Stimulated activated naive CD4-positive, alpha-beta T cell treated with Interleukin-2 at 50 U/mL for 16 hours (primary cell): ENCODE measurements around the gene TMCC1.

ENCODE experiments used
- DNase-seq: peaks from one replicate; lab custom pipeline; 2025; lab: John Stamatoyannopoulos, UW

TMCC1 gene

DNA sequence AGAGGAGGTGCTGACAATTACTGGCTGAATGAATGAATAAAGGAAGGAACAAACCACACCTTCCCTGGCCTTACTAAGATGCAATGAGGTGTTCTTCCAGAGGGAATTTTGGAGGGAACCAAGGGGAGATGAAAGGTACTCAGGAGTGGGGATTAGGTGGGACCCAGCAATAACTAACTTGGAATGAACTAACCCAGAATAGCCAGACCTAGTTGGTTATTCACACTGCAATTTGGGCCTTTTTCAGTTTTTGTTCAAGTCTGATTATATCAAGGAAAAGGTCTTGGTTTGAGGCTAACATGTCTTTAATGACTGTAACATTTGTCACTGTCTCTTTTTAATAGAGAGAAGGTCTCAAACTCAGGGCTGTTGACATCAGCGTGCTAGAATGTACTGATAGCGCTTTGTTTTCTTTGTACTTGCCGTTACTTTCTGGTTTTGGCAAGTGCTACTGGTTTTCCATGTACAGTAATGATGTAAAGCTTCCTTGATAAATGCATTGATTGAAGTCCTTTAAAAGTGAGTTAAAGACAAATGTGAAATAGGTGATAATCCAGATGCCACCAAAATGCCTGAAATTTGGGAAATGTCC is 283.8 kb downstream of the TMCC1 start:
- DNase-seq, result no peak

GRCh38 chr3:129608936-129609590 is 284.4 kb downstream of the TMCC1 start:
- DNase-seq, result no peak

DNA sequence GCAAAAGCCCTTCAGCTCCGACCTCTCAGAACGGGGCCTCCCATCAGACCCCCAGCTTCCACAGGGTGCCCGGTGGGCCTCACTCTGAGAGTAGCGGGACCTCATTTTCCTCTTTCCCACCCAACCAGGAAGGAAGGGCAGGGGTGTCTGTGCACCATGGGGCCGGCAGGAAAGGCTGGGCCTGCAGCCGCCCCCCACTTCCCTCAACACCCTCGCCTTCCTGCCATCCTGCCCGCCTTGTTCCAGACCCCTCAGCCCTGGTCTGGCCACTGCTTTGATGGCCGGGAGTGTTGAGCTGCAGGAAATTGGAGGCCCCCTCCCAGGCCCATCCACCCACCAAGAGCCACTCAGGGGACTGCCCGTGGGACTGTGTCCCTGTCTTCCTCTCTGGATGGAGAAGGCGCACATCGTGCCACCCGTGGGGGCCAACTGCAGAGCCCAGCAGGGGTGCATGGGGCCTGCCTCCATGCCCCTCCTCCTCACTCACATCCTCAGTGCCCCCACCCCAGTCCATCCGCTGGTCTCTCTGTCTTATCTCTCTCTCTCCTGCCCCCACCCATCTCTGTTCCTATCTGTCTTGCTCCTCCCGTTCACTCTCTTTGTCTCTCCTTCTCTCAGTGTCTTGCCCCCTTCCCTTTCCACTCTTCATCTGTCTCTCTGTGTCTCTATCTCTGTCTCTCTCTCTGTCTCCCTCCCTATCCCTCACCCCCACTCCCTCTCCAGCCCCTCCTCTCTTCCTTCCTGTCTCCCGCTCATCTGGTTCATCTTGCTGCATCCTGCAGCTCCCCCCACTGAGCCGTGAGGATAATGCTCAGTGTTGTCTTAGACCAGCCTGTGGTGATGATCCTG is 285.2 kb downstream of the TMCC1 start:
- no peak for DNase-seq

DNA sequence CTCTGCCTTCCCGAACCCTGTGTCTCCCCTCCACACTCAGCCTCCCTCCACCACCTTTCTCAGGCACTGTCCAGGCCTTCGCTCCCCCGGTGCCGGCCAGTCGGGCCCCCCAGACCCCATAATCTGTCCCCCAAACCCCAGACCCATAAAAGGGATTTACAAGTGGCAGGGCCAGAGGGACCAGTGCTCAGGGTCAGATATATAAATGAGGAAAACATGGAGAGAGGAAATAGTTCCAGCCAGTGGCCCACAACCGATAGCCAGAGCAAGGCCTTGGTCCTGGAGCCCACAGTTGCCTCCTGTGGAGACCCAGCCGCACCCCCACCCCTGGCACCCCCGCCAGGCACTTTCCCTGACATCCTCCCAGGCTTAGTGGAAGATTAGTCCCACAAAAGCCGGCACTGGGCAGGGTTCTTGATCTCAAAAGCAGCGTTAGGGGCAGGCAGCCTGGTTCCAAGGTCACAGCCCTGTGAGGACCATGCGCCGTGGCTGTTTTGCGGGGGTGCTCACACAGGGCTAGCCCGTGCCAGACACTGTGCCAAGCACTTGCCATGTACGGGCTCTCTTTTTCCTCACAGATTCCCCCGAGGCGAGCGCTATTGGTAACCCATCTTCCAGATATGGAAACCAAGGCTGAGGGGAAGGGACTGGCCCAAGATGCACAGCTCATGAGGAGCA is 286.0 kb downstream of the TMCC1 start:
- DNase-seq, result no peak

DNA sequence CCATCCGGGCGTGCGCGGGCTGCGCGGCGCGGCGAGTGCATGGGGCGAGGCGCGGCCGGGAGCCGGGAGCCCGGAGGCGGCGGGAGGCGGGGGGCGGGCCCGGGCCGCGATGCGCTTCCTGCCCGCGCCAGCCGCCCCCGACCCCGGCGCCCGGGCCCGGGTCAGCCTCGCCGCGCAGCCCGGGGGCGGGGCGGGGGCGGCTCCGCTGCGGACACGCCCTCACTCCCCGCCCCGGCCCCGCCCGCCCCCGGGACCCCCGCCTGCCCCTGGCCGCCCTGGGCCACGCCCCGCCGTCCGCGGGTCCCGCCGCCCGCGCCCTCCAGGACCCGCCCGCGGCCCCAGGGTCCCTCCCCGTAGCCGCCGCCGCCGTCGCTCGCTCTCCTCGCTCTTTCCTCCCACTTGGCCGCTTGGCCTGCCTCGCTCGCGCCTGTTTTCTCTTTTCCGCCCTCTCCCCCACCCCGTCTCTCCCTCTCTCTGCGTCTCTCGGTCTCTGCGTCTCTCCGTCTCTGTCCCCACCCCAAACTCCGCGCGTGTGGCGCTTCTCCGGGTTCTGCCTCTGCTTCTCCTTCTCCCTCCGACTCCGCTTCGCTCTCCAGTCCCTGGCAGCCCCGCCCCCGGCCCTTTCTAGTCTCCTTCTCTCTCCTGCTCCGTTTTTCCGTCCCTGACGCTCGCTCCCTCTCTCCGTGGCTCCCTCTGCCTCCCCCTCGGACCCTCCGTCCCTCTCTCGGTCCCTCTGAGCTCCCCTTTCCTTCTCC is 286.7 kb downstream of the TMCC1 start, which contains the start of gene PLXND1:
Gene PLXND1, minus strand, starts transcription at position 41 of the 755 bp plus-strand sequence. Its CDS starts 37 bp downstream, at position 4.
- peak; percentile 46 for DNase-seq

DNA sequence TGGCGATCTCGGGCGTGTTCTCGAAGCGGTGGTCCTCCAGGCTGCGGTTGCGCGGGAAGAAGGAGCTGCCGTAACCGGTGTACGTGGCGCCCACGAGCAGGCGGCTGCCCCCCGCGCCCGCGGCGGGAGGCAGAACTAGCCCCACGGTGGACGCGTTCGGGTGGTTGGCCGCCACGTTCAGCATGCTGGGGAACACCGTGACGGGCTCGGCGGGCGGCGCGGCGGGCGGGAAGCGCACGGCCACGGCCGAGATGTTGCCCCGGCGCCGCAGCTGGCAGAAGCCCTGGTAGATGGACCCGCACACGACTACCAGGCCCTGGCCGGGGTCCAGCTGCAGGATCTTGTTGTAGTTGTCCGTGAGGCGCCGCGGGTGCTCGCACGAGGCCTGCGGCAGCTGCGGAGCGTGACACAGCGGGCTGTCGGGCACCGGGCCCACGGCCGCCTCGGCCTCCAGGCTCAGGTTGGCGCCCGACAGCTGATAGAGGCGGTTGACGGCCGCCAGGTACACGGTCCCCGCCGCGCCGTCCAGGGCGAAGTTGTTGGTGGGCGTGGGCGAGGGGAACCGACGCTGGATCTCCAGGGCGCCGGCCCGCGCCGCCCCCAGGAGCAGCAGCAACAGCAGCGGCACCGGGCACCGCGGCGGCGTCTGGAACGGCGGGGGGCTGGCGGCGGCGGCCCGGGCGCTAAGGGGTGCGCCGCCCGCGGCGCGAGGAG is 287.4 kb downstream of the TMCC1 start:
- DNase-seq, result no peak

- peak; percentile 46 for DNase-seq
Observed at GRCh38 chr3:129605203-129605921, 288.1 kb downstream of the TMCC1 start.

DNA sequence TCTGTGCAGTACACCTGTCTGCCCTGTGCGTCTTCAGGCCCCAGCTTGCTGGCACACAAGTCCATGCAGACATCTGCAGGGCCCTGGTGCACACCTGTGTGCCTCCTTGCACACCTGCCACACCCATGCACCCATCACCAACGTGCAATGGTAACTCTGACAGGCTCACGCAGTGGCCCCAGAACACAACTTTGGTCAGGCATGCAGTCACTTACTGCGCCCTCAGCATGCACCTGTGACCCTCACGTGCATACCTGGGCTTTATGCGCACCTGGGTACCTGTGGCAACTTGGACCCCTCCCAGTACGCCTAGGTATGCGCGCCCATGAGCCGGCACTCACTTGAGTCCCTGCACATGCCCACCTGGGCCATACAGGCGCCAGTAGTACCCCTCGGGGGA is 288.7 kb downstream of the TMCC1 start:
- DNase-seq, result no peak

- no peak for DNase-seq
Observed at GRCh38 chr3:129603991-129604749, 289.3 kb downstream of the TMCC1 start.

- no peak for DNase-seq
Observed at GRCh38 chr3:129603561-129603942, 290.0 kb downstream of the TMCC1 start.

- DNase-seq, result no peak
Observed at GRCh38 chr3:129602730-129603560, 290.6 kb downstream of the TMCC1 start.

DNA sequence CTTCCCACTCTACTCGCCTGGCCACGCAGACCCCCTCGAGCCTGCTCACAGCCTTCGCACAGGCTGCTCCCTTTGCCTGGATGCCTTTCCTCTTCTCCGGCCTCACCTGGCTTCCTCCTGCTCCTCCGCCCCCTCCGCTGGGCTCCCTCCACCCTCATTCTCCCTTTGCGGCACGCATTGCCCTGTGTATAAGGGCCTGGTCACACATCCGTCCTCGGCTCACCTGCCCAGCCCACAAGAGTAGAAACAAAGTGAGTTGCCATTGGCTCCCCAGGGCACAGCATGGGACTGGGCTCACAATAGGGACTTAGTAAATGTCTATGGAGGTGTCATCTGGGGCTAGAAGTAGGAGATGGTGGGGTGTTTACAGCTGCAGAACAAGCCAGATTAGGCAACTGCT is 291.2 kb downstream of the TMCC1 start:
- DNase-seq, result no peak

- DNase-seq, result no peak
Observed at GRCh38 chr3:129601713-129602112, 291.8 kb downstream of the TMCC1 start.

DNA sequence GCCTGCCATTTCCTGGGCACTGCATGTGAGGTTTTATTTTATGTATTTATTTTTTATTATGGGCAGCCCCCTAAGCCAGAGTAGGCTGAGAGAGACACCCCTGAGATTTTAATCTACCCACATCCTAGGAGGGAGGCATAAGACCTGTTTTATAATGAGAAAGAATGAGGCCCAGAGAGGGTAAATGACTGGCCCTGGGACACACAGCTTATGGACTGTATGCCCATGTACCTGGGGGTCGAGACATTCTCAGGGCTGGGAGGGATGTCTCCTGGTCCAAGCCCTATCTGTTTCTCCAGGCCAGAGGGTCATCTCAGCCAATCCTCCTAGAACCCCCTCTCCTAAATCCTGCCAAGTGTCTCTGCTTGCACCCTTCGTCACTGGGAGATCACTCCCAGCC is 293.2 kb downstream of the TMCC1 start:
- DNase-seq, result no peak

GRCh38 chr3:129599607-129600006 is 293.9 kb downstream of the TMCC1 start:
- no peak for DNase-seq

GRCh38 chr3:129599073-129599472 is 294.4 kb downstream of the TMCC1 start:
- no peak for DNase-seq

DNA sequence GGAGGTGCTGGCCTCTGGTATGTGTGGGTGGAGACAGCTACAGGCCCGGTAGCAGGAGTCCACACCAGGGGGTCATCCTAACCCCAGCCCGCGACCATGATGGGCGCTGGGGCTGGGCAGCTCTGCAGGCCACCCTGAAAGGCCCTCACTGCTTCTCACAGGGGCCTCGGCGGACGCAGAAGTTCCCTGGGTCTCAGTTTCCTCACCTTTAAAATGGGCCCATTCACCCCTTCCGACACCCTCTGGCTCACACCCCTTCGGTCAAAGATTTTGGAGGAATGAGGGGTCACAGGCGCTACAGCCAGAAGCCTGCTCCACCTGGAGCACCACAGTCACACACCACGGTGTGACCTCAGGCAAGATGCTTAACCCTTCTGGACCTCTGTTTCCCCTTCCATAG is 295.0 kb downstream of the TMCC1 start:
- no peak for DNase-seq

DNA sequence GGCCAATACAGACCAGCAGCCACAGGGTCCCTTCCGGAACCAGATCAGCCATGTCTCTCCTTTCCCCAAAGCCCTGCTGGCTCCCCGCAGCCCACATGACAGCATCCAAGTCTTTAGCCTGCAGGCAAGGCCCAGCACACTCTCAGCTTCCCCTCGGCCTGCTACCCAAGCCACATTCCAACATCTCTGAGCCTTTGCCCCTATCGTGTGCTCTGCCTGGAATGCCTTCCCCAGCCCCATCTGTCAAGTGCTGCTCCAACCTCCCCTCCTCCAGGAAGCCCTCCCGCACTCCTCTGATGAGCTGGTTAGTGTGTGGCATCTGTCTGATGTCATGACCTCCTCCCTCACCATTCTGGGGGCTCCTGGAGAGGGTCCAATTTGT is 295.5 kb downstream of the TMCC1 start:
- no peak for DNase-seq
